ENCODE measurements around the gene RSU1.

Gene RSU1

DNA sequence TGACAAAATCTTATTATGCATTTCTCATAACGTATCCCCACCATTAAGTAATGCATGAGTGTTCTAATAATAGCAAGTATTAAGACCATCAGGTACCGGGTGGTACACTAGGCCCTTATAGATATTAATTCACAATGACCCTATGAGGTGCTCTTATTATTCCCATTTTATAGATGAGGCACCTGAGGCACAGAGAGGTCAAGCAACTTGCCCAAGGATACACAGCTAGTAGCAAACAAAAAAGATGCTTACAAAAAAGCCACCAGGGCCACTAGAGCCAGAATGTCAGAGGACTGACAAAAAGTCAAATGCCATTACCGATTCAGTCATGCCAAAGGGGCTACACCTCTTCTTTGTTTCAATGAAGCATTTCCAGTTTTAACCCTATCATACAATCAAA is 5.9 kb downstream of the RSU1 start:
- H3K9me3 ChIP-seq (ENCODE audit: control insufficient read depth, low read length): no peaks in the 10 kb centered on the region
- no peaks in the 10 kb centered on the region for H3K36me3 ChIP-seq (ENCODE audit: control insufficient read depth, insufficient read depth, low read length)
- no peak overlapping the region for H3K27ac ChIP-seq (ENCODE audit: insufficient read depth, low read depth, low read length, poor library complexity, severe bottlenecking)
- peaks cover 3% of the 10 kb centered on the region for H3K4me1 ChIP-seq (ENCODE audit: control insufficient read depth, insufficient read depth, low read length)
- WGBS, 2 experiments: 81 to 83% methylated on average over 3 of the region's 3 CpGs
- no peak overlapping the region for H3K4me3 ChIP-seq (ENCODE audit: insufficient read depth, low read depth, low read length)
- H3K27me3 ChIP-seq (ENCODE audit: control insufficient read depth, insufficient read depth, low read length, poor library complexity, severe bottlenecking): no peaks in the 10 kb centered on the region

DNA sequence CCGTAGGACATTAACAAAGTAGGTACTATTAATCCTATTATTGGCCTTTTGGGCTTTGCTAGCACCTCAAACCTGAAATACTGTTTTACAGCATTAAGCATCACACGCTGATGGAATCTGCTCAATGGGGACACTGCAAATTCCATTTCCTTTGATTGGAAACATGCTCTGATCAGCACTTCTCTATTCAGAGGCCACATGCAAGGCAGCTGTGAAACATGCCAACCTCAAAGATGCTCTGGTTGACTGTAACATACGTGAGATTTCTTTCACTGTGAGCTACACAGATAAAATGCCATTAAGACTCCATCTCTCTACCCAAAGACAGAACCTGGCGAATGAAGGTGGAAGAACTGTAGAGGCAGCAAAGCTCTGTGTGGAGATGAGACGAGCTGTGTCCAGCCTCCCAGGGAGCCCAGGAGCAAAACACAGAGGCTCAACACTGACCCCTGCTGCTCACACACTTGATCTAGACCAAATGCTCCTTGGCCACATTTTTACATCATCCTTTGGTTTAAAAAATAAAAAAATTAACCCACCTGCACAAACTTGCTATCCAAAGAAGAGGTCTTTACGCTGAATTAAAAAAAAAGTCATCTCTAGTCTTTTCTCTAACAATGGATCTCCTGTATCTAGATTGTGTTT is 8.0 kb downstream of the RSU1 start:
- Histone ChIP-seq H3K36me3 (ENCODE audit: control insufficient read depth, insufficient read depth, low read length) (no peaks in the 10 kb centered on the region), H3K4me3 (ENCODE audit: insufficient read depth, low read depth, low read length) (no peak overlapping the region), H3K9me3 (ENCODE audit: control insufficient read depth, low read length) (no peaks in the 10 kb centered on the region), H3K27ac (ENCODE audit: insufficient read depth, low read depth, low read length, poor library complexity, severe bottlenecking) (no peak overlapping the region), H3K27me3 (ENCODE audit: control insufficient read depth, insufficient read depth, low read length, poor library complexity, severe bottlenecking) (no peaks in the 10 kb centered on the region), H3K4me1 (ENCODE audit: control insufficient read depth, insufficient read depth, low read length) (no peaks in the 10 kb centered on the region)
- WGBS, 2 experiments: 86 to 87% methylated on average over 6 of the region's 6 CpGs

DNA sequence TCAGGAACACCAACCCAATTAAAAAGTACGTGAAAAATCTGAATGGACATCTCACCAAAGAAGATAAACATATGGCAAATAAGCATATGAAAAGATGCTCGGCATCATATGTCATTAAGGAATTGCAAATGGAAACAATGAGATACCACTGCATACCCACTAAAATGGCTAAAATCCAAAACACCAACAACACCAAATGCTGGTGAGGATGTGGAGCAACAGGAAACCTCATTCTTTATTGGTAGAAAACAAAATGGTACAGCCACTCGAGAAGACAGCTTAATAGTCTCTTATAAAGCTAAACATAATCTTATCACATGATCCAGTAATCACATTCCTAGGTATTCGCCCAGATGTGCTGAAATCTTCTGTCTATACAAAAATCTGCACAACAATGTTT is 13.1 kb downstream of the RSU1 start:
- Histone ChIP-seq H3K36me3 (ENCODE audit: control insufficient read depth, insufficient read depth, low read length) (no peaks in the 10 kb centered on the region), H3K27ac (ENCODE audit: insufficient read depth, low read depth, low read length, poor library complexity, severe bottlenecking) (no peak overlapping the region), H3K27me3 (ENCODE audit: control insufficient read depth, insufficient read depth, low read length, poor library complexity, severe bottlenecking) (no peaks in the 10 kb centered on the region), H3K4me1 (ENCODE audit: control insufficient read depth, insufficient read depth, low read length) (no peaks in the 10 kb centered on the region), H3K9me3 (ENCODE audit: control insufficient read depth, low read length) (no peaks in the 10 kb centered on the region), H3K4me3 (ENCODE audit: insufficient read depth, low read depth, low read length) (no peak overlapping the region)
- 92 to 95% methylated on average over 3 to 4 of the region's 4 CpGs for WGBS, 2 experiments

DNA sequence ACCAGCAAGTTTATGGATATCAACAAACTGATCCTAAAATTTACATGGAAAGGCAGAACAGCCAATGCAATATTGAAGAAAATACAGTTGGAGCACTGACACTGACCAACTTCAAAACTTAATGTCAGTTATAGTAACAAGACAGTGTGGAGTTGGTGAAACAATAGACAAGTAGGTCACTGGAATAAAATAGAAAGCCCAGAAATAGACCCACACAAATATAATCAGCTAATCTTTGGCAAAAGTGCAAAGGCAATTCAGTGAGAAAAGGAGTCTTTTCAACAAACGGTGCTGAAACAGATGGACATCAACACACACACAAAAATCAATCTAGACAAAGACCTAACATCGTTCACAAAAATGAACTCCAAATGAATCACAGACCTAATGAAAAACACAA is 13.8 kb downstream of the RSU1 start:
- no peaks in the 10 kb centered on the region for H3K27me3 ChIP-seq (ENCODE audit: control insufficient read depth, insufficient read depth, low read length, poor library complexity, severe bottlenecking)
- no peak overlapping the region for H3K27ac ChIP-seq (ENCODE audit: insufficient read depth, low read depth, low read length, poor library complexity, severe bottlenecking)
- H3K36me3 ChIP-seq (ENCODE audit: control insufficient read depth, insufficient read depth, low read length): no peaks in the 10 kb centered on the region
- H3K4me1 ChIP-seq (ENCODE audit: control insufficient read depth, insufficient read depth, low read length): no peaks in the 10 kb centered on the region
- 82 to 92% methylated on average over 1 to 2 of the region's 2 CpGs for WGBS, 2 experiments
- H3K9me3 ChIP-seq (ENCODE audit: control insufficient read depth, low read length): no peaks in the 10 kb centered on the region
- H3K4me3 ChIP-seq (ENCODE audit: insufficient read depth, low read depth, low read length): no peak overlapping the region

DNA sequence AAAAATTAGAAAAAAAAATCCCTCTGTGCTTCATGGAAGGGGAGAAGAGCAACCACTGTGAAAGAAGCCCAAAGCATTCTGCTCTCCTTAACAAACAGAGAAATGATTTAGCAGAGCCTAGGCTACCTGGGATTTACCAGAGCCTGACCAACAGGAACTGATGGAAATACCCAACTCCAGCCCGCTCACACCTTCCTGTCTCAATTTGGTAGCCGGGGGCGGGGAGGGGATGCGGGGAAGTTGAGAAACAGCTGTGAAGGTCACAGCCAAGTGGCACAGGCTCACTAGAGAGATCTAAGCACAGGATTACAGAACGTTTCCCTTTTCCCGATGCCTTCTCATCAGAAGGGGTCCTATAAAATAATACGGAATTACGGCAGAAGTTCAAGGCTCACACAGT is 17.6 kb downstream of the RSU1 start:
- WGBS, 2 experiments: 90 to 92% methylated on average over 8 of the region's 8 CpGs
- no peaks in the 10 kb centered on the region for H3K36me3 ChIP-seq (ENCODE audit: control insufficient read depth, insufficient read depth, low read length)
- H3K4me1 ChIP-seq (ENCODE audit: control insufficient read depth, insufficient read depth, low read length): no peaks in the 10 kb centered on the region
- no peak overlapping the region for H3K4me3 ChIP-seq (ENCODE audit: insufficient read depth, low read depth, low read length)
- H3K27me3 ChIP-seq (ENCODE audit: control insufficient read depth, insufficient read depth, low read length, poor library complexity, severe bottlenecking): no peaks in the 10 kb centered on the region
- H3K27ac ChIP-seq (ENCODE audit: insufficient read depth, low read depth, low read length, poor library complexity, severe bottlenecking): no peak overlapping the region
- no peaks in the 10 kb centered on the region for H3K9me3 ChIP-seq (ENCODE audit: control insufficient read depth, low read length)

DNA sequence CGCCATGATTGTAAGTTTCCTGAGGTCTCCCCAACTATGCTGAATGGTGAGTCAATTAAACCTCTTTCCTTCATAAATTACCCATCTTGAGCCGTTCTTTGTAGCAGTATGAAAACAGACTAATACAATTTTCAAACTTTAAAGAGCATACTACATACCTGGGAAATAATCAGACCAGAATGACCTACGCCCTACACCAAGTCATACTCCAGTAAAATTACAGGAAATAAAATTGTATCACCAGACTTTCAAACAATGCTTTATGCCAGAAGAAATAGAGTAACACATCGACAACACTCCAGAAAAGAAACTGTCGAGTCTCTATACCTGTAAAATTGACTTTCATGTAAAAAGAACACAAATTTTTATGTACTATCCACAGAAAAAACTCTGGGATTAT is 18.7 kb downstream of the RSU1 start:
- Histone ChIP-seq H3K9me3 (ENCODE audit: control insufficient read depth, low read length) (no peaks in the 10 kb centered on the region), H3K36me3 (ENCODE audit: control insufficient read depth, insufficient read depth, low read length) (no peaks in the 10 kb centered on the region), H3K4me1 (ENCODE audit: control insufficient read depth, insufficient read depth, low read length) (no peaks in the 10 kb centered on the region), H3K27ac (ENCODE audit: insufficient read depth, low read depth, low read length, poor library complexity, severe bottlenecking) (no peak overlapping the region), H3K27me3 (ENCODE audit: control insufficient read depth, insufficient read depth, low read length, poor library complexity, severe bottlenecking) (no peaks in the 10 kb centered on the region), H3K4me3 (ENCODE audit: insufficient read depth, low read depth, low read length) (no peak overlapping the region)
- 91 to 95% methylated on average over 5 of the region's 5 CpGs for WGBS, 2 experiments

DNA sequence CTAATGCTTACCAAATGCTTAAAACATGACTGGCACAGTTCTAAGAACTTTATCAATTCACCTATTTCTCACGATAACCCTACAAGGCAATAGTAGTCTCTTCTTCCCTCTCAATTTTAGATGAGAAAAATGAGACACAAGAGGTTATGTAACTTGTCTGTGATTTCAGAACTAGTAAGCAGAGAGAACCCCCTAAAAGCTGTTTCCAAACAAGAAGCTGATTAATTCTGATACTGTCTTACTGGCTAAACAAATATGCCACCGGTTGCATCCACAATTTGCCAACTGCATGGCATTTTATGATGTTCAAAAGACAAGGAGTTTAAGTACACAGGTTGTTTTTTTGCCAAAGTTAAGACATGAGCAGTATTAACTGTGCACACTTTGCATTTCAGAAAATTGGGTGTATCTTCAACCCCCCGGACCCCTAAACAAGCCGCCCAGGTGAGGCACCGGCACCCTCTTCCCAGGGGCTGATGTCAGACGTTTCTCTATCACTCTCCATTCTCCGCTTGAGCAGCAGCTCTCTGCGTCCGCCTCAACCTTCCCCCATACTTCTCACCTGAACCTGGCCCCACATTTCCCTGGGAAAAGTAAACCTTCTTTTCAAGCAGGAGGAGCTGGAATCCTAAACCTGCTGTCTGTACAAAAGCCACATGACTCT is 21.7 kb downstream of the RSU1 start:
- Histone ChIP-seq H3K36me3 (ENCODE audit: control insufficient read depth, insufficient read depth, low read length) (no peaks in the 10 kb centered on the region), H3K4me1 (ENCODE audit: control insufficient read depth, insufficient read depth, low read length) (no peaks in the 10 kb centered on the region), H3K4me3 (ENCODE audit: insufficient read depth, low read depth, low read length) (no peak overlapping the region), H3K27me3 (ENCODE audit: control insufficient read depth, insufficient read depth, low read length, poor library complexity, severe bottlenecking) (no peaks in the 10 kb centered on the region), H3K9me3 (ENCODE audit: control insufficient read depth, low read length) (no peaks in the 10 kb centered on the region), H3K27ac (ENCODE audit: insufficient read depth, low read depth, low read length, poor library complexity, severe bottlenecking) (no peak overlapping the region)
- 88 to 90% methylated on average over 9 of the region's 9 CpGs for WGBS, 2 experiments

DNA sequence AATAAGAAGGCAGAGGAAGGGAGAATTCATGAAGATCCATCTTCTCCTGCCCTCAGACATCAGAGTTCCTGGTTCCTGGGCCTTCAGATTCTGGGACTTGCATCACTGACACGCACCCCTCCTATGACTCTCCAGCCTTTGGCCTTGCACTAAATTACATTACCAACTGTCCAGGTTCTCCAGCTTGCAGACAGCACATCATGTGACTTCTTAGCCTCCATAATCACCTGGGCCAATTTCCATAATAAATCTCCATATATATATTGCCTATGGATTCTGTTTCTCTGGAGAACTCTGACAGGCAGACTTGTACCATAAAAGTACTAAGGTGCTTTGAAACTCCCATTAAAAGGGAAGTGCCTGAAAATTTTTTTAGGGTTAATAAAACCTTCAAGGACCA is 23.2 kb downstream of the RSU1 start:
- Histone ChIP-seq H3K27ac (ENCODE audit: insufficient read depth, low read depth, low read length, poor library complexity, severe bottlenecking) (no peak overlapping the region), H3K27me3 (ENCODE audit: control insufficient read depth, insufficient read depth, low read length, poor library complexity, severe bottlenecking) (no peaks in the 10 kb centered on the region), H3K36me3 (ENCODE audit: control insufficient read depth, insufficient read depth, low read length) (no peaks in the 10 kb centered on the region), H3K4me1 (ENCODE audit: control insufficient read depth, insufficient read depth, low read length) (no peaks in the 10 kb centered on the region), H3K4me3 (ENCODE audit: insufficient read depth, low read depth, low read length) (no peak overlapping the region), H3K9me3 (ENCODE audit: control insufficient read depth, low read length) (no peaks in the 10 kb centered on the region)
- WGBS, 2 experiments: 90 to 93% methylated on average over 1 of the region's 1 CpG

DNA sequence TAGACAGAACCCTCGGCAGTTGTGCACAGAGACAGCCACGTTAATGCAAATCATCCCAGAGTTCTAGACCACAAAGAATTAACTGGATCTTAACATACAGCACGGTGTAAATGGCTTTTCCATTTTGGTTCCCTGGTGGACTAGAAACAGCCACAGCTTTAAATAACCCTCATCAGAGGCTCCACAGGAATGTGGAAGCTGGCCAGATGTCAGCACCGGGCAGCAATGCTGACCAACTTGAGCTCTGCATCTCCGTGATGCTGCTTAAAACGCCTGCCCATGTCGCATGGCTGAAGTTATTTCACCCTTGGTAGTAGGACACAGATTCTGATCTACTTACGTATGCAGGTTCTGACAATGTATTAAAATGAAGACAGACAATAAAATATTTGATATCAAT is 24.5 kb downstream of the RSU1 start:
- H3K4me1 ChIP-seq (ENCODE audit: control insufficient read depth, insufficient read depth, low read length): no peaks in the 10 kb centered on the region
- no peaks in the 10 kb centered on the region for H3K9me3 ChIP-seq (ENCODE audit: control insufficient read depth, low read length)
- H3K27me3 ChIP-seq (ENCODE audit: control insufficient read depth, insufficient read depth, low read length, poor library complexity, severe bottlenecking): no peaks in the 10 kb centered on the region
- WGBS, 2 experiments: 93 to 96% methylated on average over 7 to 8 of the region's 8 CpGs
- H3K4me3 ChIP-seq (ENCODE audit: insufficient read depth, low read depth, low read length): no peak overlapping the region
- H3K27ac ChIP-seq (ENCODE audit: insufficient read depth, low read depth, low read length, poor library complexity, severe bottlenecking): no peak overlapping the region
- no peaks in the 10 kb centered on the region for H3K36me3 ChIP-seq (ENCODE audit: control insufficient read depth, insufficient read depth, low read length)

DNA sequence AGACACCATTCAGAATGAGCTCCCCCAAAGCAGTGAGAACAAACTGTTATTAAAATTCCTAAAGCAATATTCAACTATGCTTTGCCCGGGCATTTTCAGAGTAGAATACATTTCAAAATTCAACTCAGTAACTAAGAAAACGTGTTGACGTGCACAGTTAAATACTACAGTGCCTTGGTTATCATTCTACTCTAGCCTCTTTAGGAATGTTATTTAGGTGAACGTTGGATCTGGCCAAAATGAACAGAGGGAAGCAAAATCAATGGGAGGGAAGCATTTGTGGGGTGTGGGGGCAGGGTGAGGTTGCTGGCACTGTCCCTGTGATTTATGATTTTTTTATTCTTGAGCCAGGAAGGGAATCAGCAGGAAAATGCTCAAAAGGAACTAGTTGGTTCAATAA is 27.5 kb downstream of the RSU1 start:
- no peaks in the 10 kb centered on the region for H3K27me3 ChIP-seq (ENCODE audit: control insufficient read depth, insufficient read depth, low read length, poor library complexity, severe bottlenecking)
- H3K27ac ChIP-seq (ENCODE audit: insufficient read depth, low read depth, low read length, poor library complexity, severe bottlenecking): no peak overlapping the region
- H3K4me1 ChIP-seq (ENCODE audit: control insufficient read depth, insufficient read depth, low read length): no peaks in the 10 kb centered on the region
- H3K4me3 ChIP-seq (ENCODE audit: insufficient read depth, low read depth, low read length): no peak overlapping the region
- H3K9me3 ChIP-seq (ENCODE audit: control insufficient read depth, low read length): no peaks in the 10 kb centered on the region
- H3K36me3 ChIP-seq (ENCODE audit: control insufficient read depth, insufficient read depth, low read length): no peaks in the 10 kb centered on the region
- WGBS, 2 experiments: 95 to 97% methylated on average over 4 of the region's 4 CpGs

Measured in ectodermal cell (in vitro differentiated cells).